Right lobe of liver (tissue), 4 donors: Measurements from ENCODE around the gene CD151.

ENCODE experiments used
- CTCF ChIP-seq, 4 donors: fragments of 200-600 bp in 3 of 4; fragments of 450-650 bp in 1 of 4; IDR thresholded peaks; one replicate each; pipeline versions ENCODE4 v1.5.1 to v1.8.0; 2016 to 2022; ENCODE audit warnings: antibody characterized with exemption in 4 of 4, mild to moderate bottlenecking in 2 of 4
- POLR2A ChIP-seq: fragments of 450-650 bp; IDR thresholded peaks from one replicate; pipeline ENCODE4 v1.6.1; 2017; ENCODE audit warnings: antibody characterized with exemption, mild to moderate bottlenecking
- donor health status: DM: no; HTN: no; CAD: no.
- donor health status: DM: no; HTN: no; CAD: no.
- donor health status: DM: no; HTN: yes; CAD: no.

- TF ChIP-seq CTCF (IDR thresholded peaks at IDR 0.05), result no peak
- TF ChIP-seq POLR2A, result no peak
These were observed 43.5 kb upstream of the CD151 start for GRCh38 chr11:788953-789940.
